Fibroblast of lung (primary cell): ENCODE results near the gene CRELD1. TPM values are rescaled to one million over a fixed set of nuclear protein-coding genes. Genes with fewer than 3 reads are reported as not detected.
A peak's percentile ranks its signal among the peaks of the same experiment; 100 is the strongest.

ENCODE experiments used
- DNase-seq, 2 donors: peaks; one replicate each; pipeline versions ENCODE4 v3.0.0 to v3.0.0-alpha.2; 2010; ENCODE audit warnings: low read depth in 2 of 2
- H2AFZ ChIP-seq: 2 replicates; pipeline ENCODE4 v1.5.1; 2012; ENCODE audit warnings: low read length, control low read depth, inconsistent platforms
- H3K27ac ChIP-seq: 2 replicates; pipeline ENCODE4 v1.5.1; 2011; ENCODE audit warnings: low read length, control low read depth; ENCODE audit not compliant: insufficient read depth
- H3K27me3 ChIP-seq: 2 replicates; pipeline ENCODE4 v1.5.1; 2011; ENCODE audit warnings: mild to moderate bottlenecking, low read length; ENCODE audit not compliant: control insufficient read depth, insufficient read depth
- H3K36me3 ChIP-seq: 2 replicates; pipeline ENCODE4 v1.5.1; 2011; ENCODE audit warnings: low read length; ENCODE audit not compliant: control insufficient read depth, insufficient read depth
- H3K4me1 ChIP-seq: 2 replicates; pipeline ENCODE4 v1.5.1; 2011; ENCODE audit warnings: low read length; ENCODE audit not compliant: control insufficient read depth, insufficient read depth; ENCODE audit errors: extremely low read depth
- H3K4me2 ChIP-seq: 2 replicates; pipeline ENCODE4 v1.5.1; 2011; ENCODE audit warnings: low read length, control low read depth; ENCODE audit not compliant: insufficient read depth; ENCODE audit errors: extremely low read depth
- H3K4me3 ChIP-seq, 4 experiments: fragments of 200-600 bp in 1 of 4; sonication (generic) in 1 of 4; replicated peaks in 1 of 4; 2 replicates each; pipeline ENCODE4 v1.5.1; 2011 to 2016; ENCODE audit warnings: low read length in 4 of 4, low read depth in 3 of 4, mild to moderate bottlenecking in 3 of 4, control low read depth in 2 of 4, inconsistent platforms in 1 of 4, mixed read lengths in 1 of 4; ENCODE audit not compliant: insufficient read depth in 1 of 4; ENCODE audit errors: control extremely low read depth in 1 of 4
- H3K79me2 ChIP-seq: 2 replicates; pipeline ENCODE4 v1.5.1; 2012; ENCODE audit warnings: mild to moderate bottlenecking, low read length, inconsistent platforms; ENCODE audit not compliant: control insufficient read depth, insufficient read depth
- H3K9ac ChIP-seq: 2 replicates; pipeline ENCODE4 v1.5.1; 2011; ENCODE audit warnings: mild to moderate bottlenecking, low read length, control low read depth; ENCODE audit not compliant: insufficient read depth
- H3K9me3 ChIP-seq: 2 replicates; pipeline ENCODE4 v1.5.1; 2012; ENCODE audit warnings: low read depth, low read length; ENCODE audit not compliant: control insufficient read depth, insufficient read depth
- H4K20me1 ChIP-seq: 2 replicates; pipeline ENCODE4 v1.5.1; 2011; ENCODE audit warnings: low read length; ENCODE audit not compliant: control insufficient read depth, insufficient read depth; ENCODE audit errors: extremely low read depth
- EZH2 ChIP-seq: IDR thresholded peaks from 2 replicates; pipeline ENCODE4 v1.5.1; 2012; ENCODE audit warnings: low read length, control low read depth, mild to moderate bottlenecking; ENCODE audit errors: missing control alignments
- polyA plus RNA-seq, 2 donors: library from polyadenylated mRNA; depleted of rRNA in 1 of 2; stranded (reverse) in 1 of 2; unstranded in 1 of 2; fragments of >200 nt; gene quantifications; 2 replicates each; pipeline ENCODE4 v1.2.1, GENCODE V29; 2011 to 2012; ENCODE audit warnings: missing spikeins in 1 of 2
- total RNA-seq: library from RNA; depleted of rRNA; stranded (reverse); fragments of >200 nt; gene quantifications from 2 replicates; pipeline ENCODE4 v1.2.1, GENCODE V29; 2014
- TF ChIP-seq, protein P1 (sequence below), 2 donors: IDR thresholded peaks in 1 of 2; conservative IDR thresholded peaks in 1 of 2; 1 replicate in 1 of 2; 2 replicates in 1 of 2; pipeline ENCODE4 v1.5.1; 2011 to 2012; ENCODE audit warnings: low read length in 2 of 2, control low read depth in 1 of 2, inconsistent platforms in 1 of 2, low read depth in 1 of 2, mild to moderate bottlenecking in 1 of 2

Gene CRELD1
- total and polyA plus RNA-seq, 2 donors (not counting 1 experiment from before 2014, with no cell fraction given) = 23.8 to 50.2 TPM

DNA sequence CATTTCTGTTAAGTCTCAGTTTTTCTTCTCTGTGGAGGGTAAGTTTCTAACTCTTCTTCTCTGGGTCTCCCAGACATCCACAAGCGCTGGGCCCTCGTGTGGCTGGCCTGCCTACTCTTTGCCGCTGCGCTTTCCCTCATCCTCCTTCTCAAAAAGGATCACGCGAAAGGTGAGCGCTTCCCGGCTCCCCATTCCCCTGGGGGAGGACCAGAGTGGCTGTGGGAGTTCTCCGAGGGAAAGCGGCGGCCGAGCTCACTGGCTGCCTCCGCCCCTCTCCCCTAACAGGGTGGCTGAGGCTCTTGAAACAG is 1.1 kb upstream of the CRELD1 start:
- Histone ChIP-seq H3K9ac (peak overlapping the region; percentile 44), H3K9me3 (no peaks in the 10 kb centered on the region), H2AFZ (peak overlapping the region; percentile 56), H3K79me2 (no peaks in the 10 kb centered on the region), H3K36me3 (peaks cover 2% of the 10 kb centered on the region), H3K27me3 (no peaks in the 10 kb centered on the region), H3K27ac (peak overlapping the region; percentile 84), H3K4me2 (peak overlapping the region; percentile 72), H3K4me3 (peak overlapping the region; percentile 12 to 72 (median 40)), H3K4me1 (peaks cover 5% of the 10 kb centered on the region), H4K20me1 (no peaks in the 10 kb centered on the region)
- TF ChIP-seq, protein P1, sequence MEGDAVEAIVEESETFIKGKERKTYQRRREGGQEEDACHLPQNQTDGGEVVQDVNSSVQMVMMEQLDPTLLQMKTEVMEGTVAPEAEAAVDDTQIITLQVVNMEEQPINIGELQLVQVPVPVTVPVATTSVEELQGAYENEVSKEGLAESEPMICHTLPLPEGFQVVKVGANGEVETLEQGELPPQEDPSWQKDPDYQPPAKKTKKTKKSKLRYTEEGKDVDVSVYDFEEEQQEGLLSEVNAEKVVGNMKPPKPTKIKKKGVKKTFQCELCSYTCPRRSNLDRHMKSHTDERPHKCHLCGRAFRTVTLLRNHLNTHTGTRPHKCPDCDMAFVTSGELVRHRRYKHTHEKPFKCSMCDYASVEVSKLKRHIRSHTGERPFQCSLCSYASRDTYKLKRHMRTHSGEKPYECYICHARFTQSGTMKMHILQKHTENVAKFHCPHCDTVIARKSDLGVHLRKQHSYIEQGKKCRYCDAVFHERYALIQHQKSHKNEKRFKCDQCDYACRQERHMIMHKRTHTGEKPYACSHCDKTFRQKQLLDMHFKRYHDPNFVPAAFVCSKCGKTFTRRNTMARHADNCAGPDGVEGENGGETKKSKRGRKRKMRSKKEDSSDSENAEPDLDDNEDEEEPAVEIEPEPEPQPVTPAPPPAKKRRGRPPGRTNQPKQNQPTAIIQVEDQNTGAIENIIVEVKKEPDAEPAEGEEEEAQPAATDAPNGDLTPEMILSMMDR (conservative IDR thresholded peaks at IDR 0.05 in 1 of 2, IDR thresholded peaks at IDR 0.05 in 1 of 2; ENCODE audit: low read depth in 1 of 2, low read length in 2 of 2) = no peak
- TF ChIP-seq EZH2 = no peak
- DNase-seq = no peak

DNA sequence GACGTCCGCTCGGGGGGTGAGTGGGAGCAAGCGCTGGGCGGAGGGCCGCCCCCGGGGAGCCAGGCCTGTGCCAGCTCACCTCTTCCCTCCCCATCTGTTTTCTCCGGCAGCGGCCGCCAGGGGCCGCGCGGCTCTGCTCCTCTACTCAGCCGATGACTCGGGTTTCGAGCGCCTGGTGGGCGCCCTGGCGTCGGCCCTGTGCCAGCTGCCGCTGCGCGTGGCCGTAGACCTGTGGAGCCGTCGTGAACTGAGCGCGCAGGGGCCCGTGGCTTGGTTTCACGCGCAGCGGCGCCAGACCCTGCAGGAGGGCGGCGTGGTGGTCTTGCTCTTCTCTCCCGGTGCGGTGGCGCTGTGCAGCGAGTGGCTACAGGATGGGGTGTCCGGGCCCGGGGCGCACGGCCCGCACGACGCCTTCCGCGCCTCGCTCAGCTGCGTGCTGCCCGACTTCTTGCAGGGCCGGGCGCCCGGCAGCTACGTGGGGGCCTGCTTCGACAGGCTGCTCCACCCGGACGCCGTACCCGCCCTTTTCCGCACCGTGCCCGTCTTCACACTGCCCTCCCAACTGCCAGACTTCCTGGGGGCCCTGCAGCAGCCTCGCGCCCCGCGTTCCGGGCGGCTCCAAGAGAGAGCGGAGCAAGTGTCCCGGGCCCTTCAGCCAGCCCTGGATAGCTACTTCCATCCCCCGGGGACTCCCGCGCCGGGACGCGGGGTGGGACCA is 632 bp upstream of the CRELD1 start:
- H3K4me3 ChIP-seq = peak overlapping the region; percentile 44 to 72 (median 66)
- no peaks in the 10 kb centered on the region for H4K20me1 ChIP-seq
- H3K36me3 ChIP-seq = peaks cover 2% of the 10 kb centered on the region
- H3K79me2 ChIP-seq = no peaks in the 10 kb centered on the region
- TF ChIP-seq EZH2 = no peak
- TF ChIP-seq, protein P1 (conservative IDR thresholded peaks at IDR 0.05 in 1 of 2, IDR thresholded peaks at IDR 0.05 in 1 of 2; ENCODE audit: low read depth in 1 of 2, low read length in 2 of 2) = peak; percentile 70 to 79
- peak; percentile 69 to 85 for DNase-seq
- H3K4me1 ChIP-seq = peaks cover 5% of the 10 kb centered on the region
- peak overlapping the region; percentile 82 for H3K4me2 ChIP-seq
- peak overlapping the region; percentile 56 for H2AFZ ChIP-seq
- no peaks in the 10 kb centered on the region for H3K27me3 ChIP-seq
- peak overlapping the region; percentile 84 for H3K27ac ChIP-seq
- H3K9ac ChIP-seq = peak overlapping the region; percentile 44
- no peaks in the 10 kb centered on the region for H3K9me3 ChIP-seq

DNA sequence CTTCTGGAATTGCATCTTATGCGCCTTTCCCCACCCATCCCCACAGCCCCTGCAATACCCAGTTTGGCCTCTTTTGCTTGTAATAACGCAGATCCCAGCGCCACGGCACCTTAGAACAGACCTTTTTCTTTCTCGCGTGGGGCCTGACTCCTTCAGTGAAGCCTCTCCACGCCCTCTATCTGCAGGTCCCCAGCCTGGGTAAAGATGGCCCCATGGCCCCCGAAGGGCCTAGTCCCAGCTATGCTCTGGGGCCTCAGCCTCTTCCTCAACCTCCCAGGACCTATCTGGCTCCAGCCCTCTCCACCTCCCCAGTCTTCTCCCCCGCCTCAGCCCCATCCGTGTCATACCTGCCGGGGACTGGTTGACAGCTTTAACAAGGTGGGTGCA is 594 bp downstream of the CRELD1 start:
- DNase-seq = no peak
- Histone ChIP-seq H3K79me2 (no peaks in the 10 kb centered on the region), H2AFZ (peak overlapping the region; percentile 82), H3K36me3 (peaks cover 3% of the 10 kb centered on the region), H3K9me3 (no peaks in the 10 kb centered on the region), H3K9ac (peak overlapping the region; percentile 87), H3K4me1 (peaks cover 5% of the 10 kb centered on the region), H3K4me2 (peak overlapping the region; percentile 95), H3K4me3 (peak overlapping the region; percentile 64 to 77 (median 70)), H4K20me1 (no peaks in the 10 kb centered on the region), H3K27ac (peak overlapping the region; percentile 84), H3K27me3 (no peaks in the 10 kb centered on the region)
- no peak for TF ChIP-seq EZH2
- TF ChIP-seq, protein P1 (conservative IDR thresholded peaks at IDR 0.05 in 1 of 2, IDR thresholded peaks at IDR 0.05 in 1 of 2; ENCODE audit: low read depth in 1 of 2, low read length in 2 of 2) = peak in 1 of 2 donors; percentile 25
